ENCODE measurements around the gene MACROD2.

GRCh38 chr20:14384416-14385175, 389.3 kb downstream of the MACROD2 start:
- TF ChIP-seq CTCF (IDR thresholded peaks at IDR 0.05) (no peak), POLR2AphosphoS5 (IDR thresholded peaks at IDR 0.05) (no peak)
